ENCODE data around the gene KANK2. TPM values are rescaled to one million over a fixed set of nuclear protein-coding genes. Genes with fewer than 3 reads are reported as not detected.
A peak's percentile ranks its signal among the peaks of the same experiment; 100 is the strongest.

KANK2 gene
- total and polyA plus RNA-seq, 10 of the 15 experiments (the other 5 are each of a cell fraction or from before 2014, with no cell fraction given) = 4.9 to 33.0 (median 21.0) TPM

- TF ChIP-seq STAT3 (IDR thresholded peaks at IDR 0.05; ENCODE audit: low read depth, low read length) (no peak), NR2C1 (IDR thresholded peaks at IDR 0.05) (0 out of 2 replicates have a peak, but pooled peaks have one; percentile 18), IKZF1 (conservative IDR thresholded peaks at IDR 0.05) (0 out of 2 replicates have a peak, but pooled peaks have one; percentile 26), NR2F1 (conservative IDR thresholded peaks at IDR 0.05) (peak; percentile 77), SIN3A (IDR thresholded peaks at IDR 0.05; ENCODE audit: low read depth, low read length) (no peak), ZNF217 (IDR thresholded peaks at IDR 0.05) (peak; percentile 84; the same call in 1 of the 2 replicates), BHLHE40 (IDR thresholded peaks at IDR 0.05; ENCODE audit: borderline replicate concordance in 1 of 2, low read depth in 2 of 2, low read length in 1 of 2) (peak in 1 of 2 experiments; percentile 67; a peak in 1 of 4 replicates), NFYB (IDR thresholded peaks at IDR 0.05; ENCODE audit: insufficient read depth, low read depth, low read length) (no peak), CHD2 (IDR thresholded peaks at IDR 0.05; ENCODE audit: borderline replicate concordance, low read depth, low read length) (peak; percentile 15; the same call in 1 of the 2 replicates), MEF2A (IDR thresholded peaks at IDR 0.05; ENCODE audit: insufficient read depth, low read depth, low read length) (no peak), ZNF274 (IDR thresholded peaks at IDR 0.05; ENCODE audit: insufficient read depth, insufficient read length) (no peak), ELK1 (IDR thresholded peaks at IDR 0.05; ENCODE audit: low read depth, low read length) (no peak)
Observed at GRCh38 chr19:11197291-11198174, at the start of gene KANK2 (continued).

All from GM12878 (cell line).